Central memory CD8-positive, alpha-beta T cell (primary cell): ENCODE results near the gene SLC1A2.

Source experiments
- ATAC-seq: fragments of 150-1000 bp; cut with Tn5 transposase; replicated peaks from 2 replicates; pipeline ENCODE4 v1.10.0; 2022; ENCODE audit warnings: mild to moderate bottlenecking, moderate FRiP score, moderate number of reproducible peaks; ENCODE audit not compliant: poor library complexity, severe bottlenecking; ENCODE audit errors: extremely low read depth
- DNase-seq, 2 donors: peaks; one replicate each; pipeline ENCODE4 v3.0.0; 2021; ENCODE audit warnings: low spot score in 2 of 2
- H3K27ac Mint-ChIP-seq: one replicate; pipeline ENCODE4 v1.8.0; 2022; ENCODE audit warnings: low read depth, mild to moderate bottlenecking, moderate library complexity, mixed read lengths
- H3K27me3 Mint-ChIP-seq: one replicate; pipeline ENCODE4 v1.8.0; 2022; ENCODE audit warnings: mixed read lengths
- H3K36me3 Mint-ChIP-seq: one replicate; pipeline ENCODE4 v1.8.0; 2022; ENCODE audit warnings: mild to moderate bottlenecking, moderate library complexity, mixed read lengths; ENCODE audit not compliant: insufficient read depth
- H3K4me1 Mint-ChIP-seq: one replicate; pipeline ENCODE4 v1.8.0; 2022; ENCODE audit warnings: mixed read lengths
- H3K4me3 Mint-ChIP-seq: one replicate; pipeline ENCODE4 v1.8.0; 2022; ENCODE audit warnings: mild to moderate bottlenecking, moderate library complexity, mixed read lengths
- H3K9me3 Mint-ChIP-seq: one replicate; pipeline ENCODE4 v1.8.0; 2022; ENCODE audit warnings: mixed read lengths

SLC1A2 gene

DNA sequence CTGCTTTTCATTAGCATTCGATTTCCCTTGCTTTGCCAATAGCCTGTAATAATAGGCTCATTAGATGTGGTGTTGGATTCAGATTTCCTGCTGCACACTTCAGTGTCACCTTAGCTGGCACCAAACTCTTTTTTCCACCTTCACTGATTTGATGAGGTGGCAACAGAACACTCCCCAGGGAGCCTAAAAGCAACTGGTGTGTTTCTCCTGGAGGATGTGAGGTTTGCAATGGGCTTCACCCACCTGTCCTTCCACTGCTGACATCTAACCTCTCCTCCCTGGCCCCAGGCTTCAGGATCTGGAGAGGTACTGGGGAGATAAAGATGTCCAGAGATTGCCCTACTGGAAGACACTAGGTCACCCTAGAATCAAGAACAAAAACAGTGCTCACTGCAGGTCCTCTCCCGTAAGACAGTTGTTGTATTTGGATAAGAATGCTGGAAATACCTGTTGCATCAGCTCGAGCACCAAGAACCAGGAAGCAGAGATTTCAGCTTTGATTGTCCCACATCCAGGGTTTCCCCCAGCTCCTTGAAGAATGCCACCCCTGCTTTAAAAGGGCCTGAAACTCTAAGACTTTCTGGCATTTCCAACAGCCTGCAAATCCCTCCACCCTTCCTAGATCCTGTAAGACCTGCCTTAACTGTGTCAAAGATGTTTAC is 96.9 kb downstream of the SLC1A2 start:
- H3K9me3 Mint-ChIP-seq: peaks cover 5% of the 10 kb centered on the region
- H3K4me3 Mint-ChIP-seq: no peak overlapping the region
- peaks cover 8% of the 10 kb centered on the region for H3K27me3 Mint-ChIP-seq
- H3K27ac Mint-ChIP-seq: no peak overlapping the region
- ATAC-seq (no peak), DNase-seq (no peak)
- H3K36me3 Mint-ChIP-seq: no peaks in the 10 kb centered on the region
- peaks cover 20% of the 10 kb centered on the region for H3K4me1 Mint-ChIP-seq

GRCh38 chr11:35321532-35322317 is 97.6 kb downstream of the SLC1A2 start:
- no peak for ATAC-seq
- no peak for DNase-seq
- H3K27ac Mint-ChIP-seq: no peak overlapping the region
- H3K36me3 Mint-ChIP-seq: no peaks in the 10 kb centered on the region
- peaks cover 5% of the 10 kb centered on the region for H3K9me3 Mint-ChIP-seq
- peaks cover 27% of the 10 kb centered on the region for H3K4me1 Mint-ChIP-seq
- no peak overlapping the region for H3K4me3 Mint-ChIP-seq
- peaks cover 8% of the 10 kb centered on the region for H3K27me3 Mint-ChIP-seq

GRCh38 chr11:35321111-35321510 is 98.2 kb downstream of the SLC1A2 start:
- H3K36me3 Mint-ChIP-seq: no peaks in the 10 kb centered on the region
- no peak overlapping the region for H3K27ac Mint-ChIP-seq
- peaks cover 32% of the 10 kb centered on the region for H3K4me1 Mint-ChIP-seq
- peaks cover 8% of the 10 kb centered on the region for H3K27me3 Mint-ChIP-seq
- no peak overlapping the region for H3K4me3 Mint-ChIP-seq
- ATAC-seq: no peak
- H3K9me3 Mint-ChIP-seq: peaks cover 5% of the 10 kb centered on the region
- no peak for DNase-seq

DNA sequence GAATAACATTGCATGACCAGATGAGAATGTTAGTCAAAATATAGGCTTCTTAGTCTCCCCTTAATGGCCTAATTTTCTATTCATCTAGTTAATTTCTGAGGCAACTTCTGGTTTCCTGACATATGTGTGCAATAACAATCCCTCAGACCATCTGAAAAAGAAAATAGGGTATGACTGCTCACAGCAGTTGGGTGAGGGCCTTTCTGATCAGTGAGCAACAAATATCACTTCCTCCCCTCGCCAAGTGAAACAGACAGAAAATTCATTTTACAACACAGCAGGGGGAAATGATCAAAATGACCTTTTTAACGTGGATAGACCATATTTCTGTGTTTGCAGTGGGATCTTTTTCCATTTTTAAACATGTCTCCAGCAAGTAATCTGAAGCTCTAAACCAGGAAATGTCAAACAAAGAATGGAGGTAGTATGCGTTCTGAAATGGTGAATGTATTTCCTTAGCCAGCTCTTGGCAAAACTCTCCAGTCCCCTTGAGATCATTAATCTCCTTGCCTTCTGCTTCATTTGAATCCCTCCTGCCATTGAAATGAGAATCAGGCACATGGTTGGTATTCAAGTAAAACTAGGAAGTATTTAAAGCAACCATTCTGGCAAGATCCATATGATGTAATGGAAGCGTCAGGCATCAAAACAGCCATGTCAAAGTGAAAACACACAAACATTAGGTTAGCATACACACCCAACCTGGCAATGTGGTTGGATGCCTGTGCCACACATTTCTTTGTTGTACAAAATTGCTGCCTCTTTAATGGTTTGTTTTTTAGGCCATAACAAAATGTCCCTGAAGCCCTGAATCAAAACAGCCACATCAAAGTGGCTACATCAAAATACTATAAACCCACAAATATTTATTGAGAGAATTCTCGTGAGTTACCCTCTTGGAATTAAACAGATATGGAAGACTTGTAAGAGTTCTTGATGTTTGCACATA is 100.1 kb downstream of the SLC1A2 start:
- no peaks in the 10 kb centered on the region for H3K9me3 Mint-ChIP-seq
- H3K27me3 Mint-ChIP-seq: peaks cover 8% of the 10 kb centered on the region
- H3K27ac Mint-ChIP-seq: peak overlapping the region; percentile 66
- peaks cover 26% of the 10 kb centered on the region for H3K4me1 Mint-ChIP-seq
- no peaks in the 10 kb centered on the region for H3K36me3 Mint-ChIP-seq
- no peak for DNase-seq
- no peak overlapping the region for H3K4me3 Mint-ChIP-seq
- no peak for ATAC-seq

DNA sequence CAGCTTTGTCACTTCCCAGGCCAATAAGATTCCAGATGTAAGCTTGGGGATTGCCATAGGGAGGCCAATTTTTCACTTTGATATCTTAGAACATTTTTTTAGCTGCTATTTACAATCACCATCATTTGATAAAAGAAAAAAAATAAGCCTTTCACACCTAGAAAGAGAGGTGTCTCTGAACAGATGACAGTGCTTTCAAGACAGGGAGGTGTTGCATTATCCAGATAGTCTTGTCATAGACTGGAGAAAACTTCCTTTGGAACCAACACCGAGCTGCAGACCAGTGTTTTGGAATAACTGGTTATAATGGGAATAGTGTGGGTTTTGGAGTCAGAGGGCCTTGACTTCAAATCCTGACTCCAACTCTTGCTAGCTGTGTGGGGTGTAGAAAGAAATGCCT is 101.0 kb downstream of the SLC1A2 start:
- DNase-seq (no peak), ATAC-seq (no peak)
- Mint-ChIP-seq H3K9me3 (no peaks in the 10 kb centered on the region), H3K27me3 (peaks cover 8% of the 10 kb centered on the region), H3K36me3 (no peaks in the 10 kb centered on the region), H3K4me1 (peaks cover 26% of the 10 kb centered on the region), H3K27ac (no peak overlapping the region), H3K4me3 (no peak overlapping the region)

- Mint-ChIP-seq H3K4me1 (peaks cover 26% of the 10 kb centered on the region), H3K27ac (no peak overlapping the region), H3K9me3 (no peaks in the 10 kb centered on the region), H3K36me3 (no peaks in the 10 kb centered on the region), H3K4me3 (no peak overlapping the region), H3K27me3 (peaks cover 8% of the 10 kb centered on the region)
- no peak for DNase-seq
- ATAC-seq: no peak
Measured at GRCh38 chr11:35317253-35317652, 102.1 kb downstream of the SLC1A2 start.

DNA sequence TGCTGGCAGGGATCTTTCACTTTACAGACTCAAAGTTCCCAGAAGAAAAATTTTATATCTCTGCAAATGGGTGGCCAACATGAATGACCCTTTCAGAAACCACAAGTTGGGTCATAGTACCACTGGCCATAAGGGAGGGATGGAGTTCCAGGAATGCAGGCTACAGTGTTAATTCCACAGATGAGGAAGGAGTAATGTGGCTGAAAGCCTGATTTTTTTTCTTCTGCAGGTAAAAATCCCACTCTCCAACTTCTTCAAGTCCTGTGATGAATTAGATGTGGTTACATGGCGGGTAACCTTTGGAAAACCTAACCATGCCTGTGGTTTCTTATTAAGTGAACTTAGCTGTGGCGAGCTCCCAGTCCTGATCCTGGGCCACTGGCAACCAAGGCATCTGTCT is 103.2 kb downstream of the SLC1A2 start:
- Mint-ChIP-seq H3K27ac (no peak overlapping the region), H3K4me1 (peaks cover 31% of the 10 kb centered on the region), H3K9me3 (no peaks in the 10 kb centered on the region), H3K27me3 (peaks cover 8% of the 10 kb centered on the region), H3K36me3 (no peaks in the 10 kb centered on the region), H3K4me3 (no peak overlapping the region)
- no peak for DNase-seq
- no peak for ATAC-seq

GRCh38 chr11:35313760-35314153 is 105.6 kb downstream of the SLC1A2 start:
- Mint-ChIP-seq H3K9me3 (no peaks in the 10 kb centered on the region), H3K27me3 (no peaks in the 10 kb centered on the region), H3K27ac (no peak overlapping the region), H3K36me3 (no peaks in the 10 kb centered on the region), H3K4me3 (no peak overlapping the region), H3K4me1 (peaks cover 17% of the 10 kb centered on the region)
- no peak for ATAC-seq
- no peak for DNase-seq

DNA sequence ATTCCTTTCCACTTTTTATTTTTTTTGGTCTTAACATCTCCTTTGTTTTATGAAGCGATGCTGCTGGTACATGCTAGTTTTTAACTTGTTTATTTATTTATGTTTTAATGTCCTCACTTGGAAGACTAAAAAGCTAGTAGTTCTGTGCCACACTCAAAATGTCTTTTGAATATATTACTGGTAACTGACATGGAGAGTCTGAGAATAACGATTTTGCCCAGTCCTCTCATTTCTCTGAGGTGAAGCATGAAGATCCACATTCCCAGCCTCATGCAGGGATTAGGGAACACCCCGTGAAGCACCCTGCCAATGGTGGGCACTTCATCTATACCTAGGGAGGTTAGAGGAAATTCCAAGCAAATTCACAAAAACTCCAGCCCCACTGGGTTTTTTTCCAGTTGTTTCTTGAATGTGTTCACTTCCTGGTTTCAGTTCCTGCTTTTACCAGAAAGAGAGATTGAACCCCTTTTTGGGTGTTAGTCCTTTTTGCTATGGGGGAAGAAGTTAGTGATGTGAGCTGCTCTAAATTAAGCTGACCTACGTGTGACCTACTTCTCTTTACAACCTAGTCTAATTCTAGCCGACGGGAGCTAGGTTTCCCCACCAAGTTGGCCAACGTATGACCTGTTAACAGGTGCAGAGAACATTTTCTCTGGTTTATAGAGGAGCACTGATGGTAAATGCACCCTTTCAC is 106.1 kb downstream of the SLC1A2 start:
- H3K4me3 Mint-ChIP-seq: no peak overlapping the region
- H3K9me3 Mint-ChIP-seq: no peaks in the 10 kb centered on the region
- H3K4me1 Mint-ChIP-seq: peaks cover 16% of the 10 kb centered on the region
- DNase-seq (no peak), ATAC-seq (no peak)
- no peaks in the 10 kb centered on the region for H3K27me3 Mint-ChIP-seq
- H3K27ac Mint-ChIP-seq: no peak overlapping the region
- H3K36me3 Mint-ChIP-seq: no peaks in the 10 kb centered on the region

DNA sequence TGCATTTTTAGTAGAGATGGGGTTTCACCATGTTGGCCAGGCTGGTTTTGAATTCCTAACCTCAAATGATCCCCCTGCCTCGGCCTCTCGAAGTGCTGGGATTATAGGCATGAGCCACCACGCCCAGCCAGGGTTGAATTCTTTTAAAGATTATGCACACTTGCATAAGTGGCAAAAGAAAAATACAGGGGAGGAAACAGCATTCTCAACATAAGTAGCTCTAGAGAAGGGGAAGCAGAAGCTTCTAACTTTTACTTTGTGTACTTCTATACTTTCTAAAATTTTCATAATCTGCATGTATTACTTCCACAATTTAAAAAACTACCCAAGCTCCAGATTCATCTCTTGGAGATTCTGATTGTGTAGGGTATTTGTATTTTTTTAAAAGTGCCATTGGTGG is 108.0 kb downstream of the SLC1A2 start:
- Mint-ChIP-seq H3K36me3 (peaks cover 3% of the 10 kb centered on the region), H3K4me1 (peaks cover 5% of the 10 kb centered on the region), H3K9me3 (no peaks in the 10 kb centered on the region), H3K27me3 (no peaks in the 10 kb centered on the region), H3K4me3 (no peak overlapping the region), H3K27ac (peak overlapping the region; percentile 66)
- ATAC-seq (no peak), DNase-seq (no peak)

DNA sequence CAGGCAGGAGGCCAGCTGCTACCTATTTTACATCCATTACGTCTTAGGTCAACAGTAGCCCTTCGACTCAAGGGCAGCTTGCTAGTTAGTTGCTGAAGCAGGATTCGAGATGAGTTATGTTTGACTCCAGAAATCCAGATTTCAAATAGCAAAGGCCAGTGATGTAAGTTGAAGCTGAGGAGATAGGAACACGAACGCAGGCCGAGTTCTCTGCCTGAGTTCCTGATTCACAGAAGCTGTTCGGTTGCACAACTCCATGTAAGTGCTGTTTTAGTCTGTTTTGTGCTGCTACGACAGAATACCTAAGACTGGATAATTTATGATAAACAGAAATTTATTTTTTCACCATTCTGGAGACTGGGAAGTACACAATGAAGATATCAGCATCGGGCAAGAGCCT is 111.2 kb downstream of the SLC1A2 start:
- no peak overlapping the region for H3K4me3 Mint-ChIP-seq
- H3K4me1 Mint-ChIP-seq: peaks cover 20% of the 10 kb centered on the region
- peaks cover 3% of the 10 kb centered on the region for H3K36me3 Mint-ChIP-seq
- no peak for DNase-seq
- H3K9me3 Mint-ChIP-seq: no peaks in the 10 kb centered on the region
- no peaks in the 10 kb centered on the region for H3K27me3 Mint-ChIP-seq
- H3K27ac Mint-ChIP-seq: no peak overlapping the region
- ATAC-seq: no peak

DNA sequence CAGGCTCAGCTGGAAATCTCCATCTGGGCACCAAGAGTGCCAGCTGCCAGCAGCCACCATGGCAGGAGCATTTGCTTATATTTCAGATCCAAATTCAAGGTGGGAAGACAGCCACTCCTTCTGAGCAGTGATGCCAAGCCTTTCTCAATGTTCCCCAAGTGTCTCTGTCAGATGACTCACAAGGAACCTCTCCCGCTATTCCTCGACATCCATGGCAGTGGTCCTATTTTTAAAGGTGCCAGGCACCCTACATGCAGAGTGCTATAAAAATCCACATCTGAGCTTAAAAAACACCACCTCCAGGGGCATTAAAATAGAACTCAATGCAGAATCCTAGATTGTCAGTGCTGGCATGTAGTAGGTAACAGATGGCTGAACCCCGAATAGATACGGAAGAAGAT is 112.1 kb downstream of the SLC1A2 start:
- Mint-ChIP-seq H3K36me3 (peaks cover 3% of the 10 kb centered on the region), H3K27me3 (no peaks in the 10 kb centered on the region), H3K27ac (no peak overlapping the region), H3K9me3 (no peaks in the 10 kb centered on the region), H3K4me1 (peaks cover 20% of the 10 kb centered on the region), H3K4me3 (no peak overlapping the region)
- DNase-seq (no peak), ATAC-seq (no peak)
